ENCODE results near the gene MLH1. TPM values are rescaled to one million over a fixed set of nuclear protein-coding genes. Genes with fewer than 3 reads are reported as not detected.
A peak's percentile ranks its signal among the peaks of the same experiment; 100 is the strongest.
"Not testable (repeated sequence)": the region's sequence is repeated elsewhere in the genome, so short reads cannot be mapped to it uniquely, and the experiment has no call there.

The MLH1 gene
- total and polyA plus RNA-seq, 5 donors from 2014 or later, result 18.8 to 34.5 (median 22.3) TPM

DNA sequence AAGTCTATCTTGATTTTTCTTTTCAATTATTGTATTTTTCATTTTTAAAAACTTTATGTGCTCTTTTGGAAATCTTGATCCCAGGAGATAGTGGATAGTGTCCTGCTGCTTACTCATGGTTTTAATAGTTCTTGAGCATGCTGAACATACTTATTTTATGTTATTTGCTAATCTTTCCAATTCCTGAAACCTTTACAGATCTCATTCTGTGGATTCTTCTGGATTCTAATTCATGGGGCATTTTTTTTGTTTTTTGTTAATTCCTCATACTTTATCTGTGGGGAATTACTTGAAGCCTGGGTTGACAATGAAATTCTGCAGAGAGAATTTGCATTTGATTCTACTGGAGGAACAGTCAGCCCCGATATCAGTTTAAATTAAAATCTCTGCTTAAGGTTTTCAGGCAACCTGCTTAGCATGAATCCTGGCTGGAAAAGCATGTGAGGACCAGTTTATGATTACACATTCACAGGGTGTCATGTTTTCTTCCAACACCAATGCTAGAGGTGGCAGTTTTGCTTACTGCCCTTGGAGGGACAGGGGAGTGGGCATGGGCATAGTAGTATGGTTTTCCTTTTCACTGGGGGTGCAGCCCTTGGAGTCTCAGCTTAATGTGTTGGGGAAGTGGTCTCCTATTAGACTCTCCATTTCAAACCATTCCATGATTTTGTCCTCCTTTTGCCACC lies 46.0 kb downstream of the MLH1 start:
- H3K27me3 Mint-ChIP-seq, result no peaks in the 10 kb centered on the region
- Histone ChIP-seq H3K9me3 (ENCODE audit: control insufficient read depth in 2 of 2, low read length in 2 of 2) (peaks cover 0 to 5% of the 10 kb centered on the region in 2 experiments), H3K4me1 (ENCODE audit: control insufficient read depth, insufficient read depth, low read length, poor library complexity, severe bottlenecking) (no peaks in the 10 kb centered on the region), H3K27me3 (ENCODE audit: control insufficient read depth, insufficient read depth, low read length) (no peaks in the 10 kb centered on the region), H3K36me3 (ENCODE audit: control insufficient read depth, insufficient read depth, low read length) (peaks cover 61% of the 10 kb centered on the region), H3K4me3 (ENCODE audit: low read depth, low read length) (no peak overlapping the region), H3K27ac (ENCODE audit: insufficient read depth, low read length, poor library complexity, severe bottlenecking) (no peak overlapping the region)
- DNase-seq, result no peak
- no peak overlapping the region for H3K4me3 Mint-ChIP-seq
- no peak for ATAC-seq (ENCODE audit: low read depth in 2 of 2)
- H3K4me1 Mint-ChIP-seq, result peaks cover 0 to 15% (median 2%) of the 10 kb centered on the region in 4 donors
- peaks cover 0 to 7% (median 2%) of the 10 kb centered on the region in 7 donors for H3K9me3 Mint-ChIP-seq
- H3K36me3 Mint-ChIP-seq, result peaks cover 67% of the 10 kb centered on the region
- peak overlapping the region in 2 of 3 donors; percentile 17 to 83 for H3K27ac Mint-ChIP-seq

DNA sequence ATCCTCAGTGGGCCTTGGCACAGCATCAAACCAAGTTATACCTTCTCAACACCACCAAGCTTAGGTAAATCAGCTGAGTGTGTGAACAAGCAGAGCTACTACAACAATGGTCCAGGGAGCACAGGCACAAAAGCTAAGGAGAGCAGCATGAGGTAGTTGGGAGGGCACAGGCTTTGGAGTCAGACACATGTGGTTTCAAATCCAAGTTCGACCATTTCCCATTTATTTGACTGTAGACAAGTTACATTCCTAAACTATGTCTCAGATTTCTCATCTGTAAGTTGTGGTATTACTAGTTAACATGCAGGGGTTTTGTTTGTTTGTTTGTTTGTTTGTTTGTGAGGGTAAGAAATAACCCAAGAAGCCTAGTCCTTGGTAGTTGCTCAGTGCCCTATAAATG lies 46.9 kb downstream of the MLH1 start:
- no peak overlapping the region for H3K27ac ChIP-seq (ENCODE audit: insufficient read depth, low read length, poor library complexity, severe bottlenecking)
- Mint-ChIP-seq H3K9me3 (peaks cover 0 to 7% (median 2%) of the 10 kb centered on the region in 7 donors), H3K4me3 (no peak overlapping the region), H3K27me3 (no peaks in the 10 kb centered on the region), H3K4me1 (peaks cover 0 to 11% (median 2%) of the 10 kb centered on the region in 4 donors), H3K36me3 (peaks cover 65% of the 10 kb centered on the region), H3K27ac (peak overlapping the region in 2 of 3 donors; percentile 16 to 17)
- no peak for DNase-seq
- no peak overlapping the region for H3K4me3 ChIP-seq (ENCODE audit: low read depth, low read length)
- peaks cover 0 to 5% of the 10 kb centered on the region in 2 experiments for H3K9me3 ChIP-seq (ENCODE audit: control insufficient read depth in 2 of 2, low read length in 2 of 2)
- peaks cover 58% of the 10 kb centered on the region for H3K36me3 ChIP-seq (ENCODE audit: control insufficient read depth, insufficient read depth, low read length)
- H3K27me3 ChIP-seq (ENCODE audit: control insufficient read depth, insufficient read depth, low read length), result no peaks in the 10 kb centered on the region
- ATAC-seq (ENCODE audit: low read depth in 2 of 2), result no peak
- no peaks in the 10 kb centered on the region for H3K4me1 ChIP-seq (ENCODE audit: control insufficient read depth, insufficient read depth, low read length, poor library complexity, severe bottlenecking)

DNA sequence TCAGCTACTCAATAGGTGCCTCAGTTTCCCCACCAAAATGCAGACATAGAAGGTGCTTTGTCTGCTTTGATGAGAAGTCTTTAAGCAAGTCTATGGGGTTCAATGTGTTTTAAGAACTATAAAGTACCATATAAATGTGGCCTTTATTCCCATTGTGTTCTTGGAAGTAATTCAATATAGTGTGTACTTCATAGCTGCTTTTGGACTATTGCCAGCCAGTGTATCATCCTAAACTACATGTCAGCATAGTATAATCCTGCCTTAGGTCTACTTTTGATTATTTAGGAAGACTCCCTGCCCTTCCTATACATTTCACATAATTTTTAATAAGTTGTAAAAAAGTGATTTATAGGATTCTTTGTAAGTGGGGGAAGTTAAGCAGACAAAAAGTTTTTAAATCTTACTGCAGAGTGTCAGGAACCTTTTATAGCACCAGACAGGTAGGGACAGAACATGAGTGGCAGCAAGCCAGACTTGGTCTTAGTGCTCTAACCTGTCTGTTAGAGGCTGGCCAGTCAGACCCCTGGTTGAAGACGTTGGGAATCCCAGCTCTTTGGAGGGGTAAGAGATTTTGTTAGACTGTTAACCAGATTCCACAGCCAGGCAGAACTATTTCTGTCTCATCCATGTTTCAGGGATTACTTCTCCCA lies 48.4 kb downstream of the MLH1 start:
- peaks cover 0 to 3% (median 0%) of the 10 kb centered on the region in 7 donors for H3K9me3 Mint-ChIP-seq
- no peak overlapping the region for H3K4me3 Mint-ChIP-seq
- H3K27ac Mint-ChIP-seq, result no peak overlapping the region
- no peak overlapping the region for H3K27ac ChIP-seq (ENCODE audit: insufficient read depth, low read length, poor library complexity, severe bottlenecking)
- peaks cover 0 to 11% (median 4%) of the 10 kb centered on the region in 4 donors for H3K4me1 Mint-ChIP-seq
- no peaks in the 10 kb centered on the region for H3K4me1 ChIP-seq (ENCODE audit: control insufficient read depth, insufficient read depth, low read length, poor library complexity, severe bottlenecking)
- H3K27me3 ChIP-seq (ENCODE audit: control insufficient read depth, insufficient read depth, low read length), result no peaks in the 10 kb centered on the region
- DNase-seq (no peak), ATAC-seq (ENCODE audit: low read depth in 2 of 2) (no peak)
- H3K4me3 ChIP-seq (ENCODE audit: low read depth, low read length), result no peak overlapping the region
- H3K36me3 Mint-ChIP-seq, result peaks cover 55% of the 10 kb centered on the region
- H3K36me3 ChIP-seq (ENCODE audit: control insufficient read depth, insufficient read depth, low read length), result peaks cover 49% of the 10 kb centered on the region
- H3K9me3 ChIP-seq (ENCODE audit: control insufficient read depth in 2 of 2, low read length in 2 of 2), result no peaks in the 10 kb centered on the region
- H3K27me3 Mint-ChIP-seq, result no peaks in the 10 kb centered on the region

DNA sequence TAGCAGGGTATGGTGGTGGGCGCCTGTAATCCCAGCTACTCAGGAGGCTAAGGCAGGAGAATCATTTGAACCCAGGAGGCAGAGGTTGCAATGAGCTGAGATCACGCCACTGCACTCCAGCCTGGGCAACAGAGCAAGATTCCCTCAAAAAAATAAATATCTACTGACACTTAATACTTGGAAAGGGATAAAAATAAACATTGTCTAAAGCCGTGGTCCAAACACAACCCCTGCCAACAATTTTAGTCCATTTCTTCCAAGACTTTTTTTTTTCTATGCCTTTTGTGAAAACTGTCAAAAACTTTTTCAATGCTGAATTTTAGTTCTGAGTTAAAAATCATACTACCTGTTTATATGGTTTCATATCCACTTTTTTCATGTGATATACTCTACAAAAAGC lies 49.4 kb downstream of the MLH1 start:
- ATAC-seq (ENCODE audit: low read depth in 2 of 2); H3K27me3 ChIP-seq (ENCODE audit: control insufficient read depth, insufficient read depth, low read length); H3K27ac Mint-ChIP-seq; H3K9me3 Mint-ChIP-seq; H3K4me3 Mint-ChIP-seq; H3K4me3 ChIP-seq (ENCODE audit: low read depth, low read length); H3K27me3 Mint-ChIP-seq; H3K9me3 ChIP-seq (ENCODE audit: control insufficient read depth in 2 of 2, low read length in 2 of 2); H3K4me1 ChIP-seq (ENCODE audit: control insufficient read depth, insufficient read depth, low read length, poor library complexity, severe bottlenecking); H3K27ac ChIP-seq (ENCODE audit: insufficient read depth, low read length, poor library complexity, severe bottlenecking); DNase-seq: not testable (repeated sequence)
- H3K36me3 ChIP-seq (ENCODE audit: control insufficient read depth, insufficient read depth, low read length), result peaks cover 57% of the 10 kb centered on the region
- Mint-ChIP-seq H3K36me3 (peaks cover 57% of the 10 kb centered on the region), H3K4me1 (peaks cover 0 to 11% (median 4%) of the 10 kb centered on the region in 4 donors)

DNA sequence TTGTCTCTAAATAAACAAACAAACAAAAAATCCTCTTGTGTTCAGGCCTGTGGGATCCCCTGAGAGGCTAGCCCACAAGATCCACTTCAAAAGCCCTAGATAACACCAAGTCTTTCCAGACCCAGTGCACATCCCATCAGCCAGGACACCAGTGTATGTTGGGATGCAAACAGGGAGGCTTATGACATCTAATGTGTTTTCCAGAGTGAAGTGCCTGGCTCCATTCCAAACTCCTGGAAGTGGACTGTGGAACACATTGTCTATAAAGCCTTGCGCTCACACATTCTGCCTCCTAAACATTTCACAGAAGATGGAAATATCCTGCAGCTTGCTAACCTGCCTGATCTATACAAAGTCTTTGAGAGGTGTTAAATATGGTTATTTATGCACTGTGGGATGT lies 57.0 kb downstream of the MLH1 start:
- H3K27me3 ChIP-seq (ENCODE audit: control insufficient read depth, insufficient read depth, low read length), result no peaks in the 10 kb centered on the region
- no peak overlapping the region for H3K27ac ChIP-seq (ENCODE audit: insufficient read depth, low read length, poor library complexity, severe bottlenecking)
- Mint-ChIP-seq H3K27ac (no peak overlapping the region), H3K4me1 (peaks cover 0 to 7% (median 4%) of the 10 kb centered on the region in 4 donors), H3K36me3 (peaks cover 48% of the 10 kb centered on the region), H3K4me3 (no peak overlapping the region), H3K9me3 (no peaks in the 10 kb centered on the region), H3K27me3 (no peaks in the 10 kb centered on the region)
- no peak for ATAC-seq (ENCODE audit: low read depth in 2 of 2)
- no peaks in the 10 kb centered on the region for H3K9me3 ChIP-seq (ENCODE audit: control insufficient read depth in 2 of 2, low read length in 2 of 2)
- peaks cover 84% of the 10 kb centered on the region for H3K36me3 ChIP-seq (ENCODE audit: control insufficient read depth, insufficient read depth, low read length)
- no peak for DNase-seq
- no peaks in the 10 kb centered on the region for H3K4me1 ChIP-seq (ENCODE audit: control insufficient read depth, insufficient read depth, low read length, poor library complexity, severe bottlenecking)
- no peak overlapping the region for H3K4me3 ChIP-seq (ENCODE audit: low read depth, low read length)

DNA sequence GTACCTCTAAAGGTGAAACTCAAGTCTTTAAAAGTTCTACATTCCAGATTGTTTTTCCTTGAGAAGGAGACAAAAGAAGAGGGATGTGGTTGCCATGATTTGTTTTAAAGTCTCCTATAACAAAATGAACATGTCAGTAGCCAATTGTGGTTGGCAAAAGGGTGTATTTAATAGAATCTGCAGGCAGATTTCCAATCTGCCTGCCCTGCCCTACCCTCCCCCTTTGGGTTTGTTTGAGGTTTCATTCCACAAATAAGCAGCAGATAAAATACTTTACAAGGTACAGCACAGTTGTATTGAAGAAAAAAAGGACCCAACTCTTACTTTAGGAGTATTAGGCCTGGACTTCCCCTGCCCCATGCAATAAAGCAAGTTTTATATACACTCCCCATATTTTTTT lies 59.5 kb downstream of the MLH1 start:
- H3K27ac ChIP-seq (ENCODE audit: insufficient read depth, low read length, poor library complexity, severe bottlenecking), result no peak overlapping the region
- no peaks in the 10 kb centered on the region for H3K27me3 ChIP-seq (ENCODE audit: control insufficient read depth, insufficient read depth, low read length)
- H3K36me3 Mint-ChIP-seq, result peaks cover 46% of the 10 kb centered on the region
- peaks cover 77% of the 10 kb centered on the region for H3K36me3 ChIP-seq (ENCODE audit: control insufficient read depth, insufficient read depth, low read length)
- no peaks in the 10 kb centered on the region for H3K27me3 Mint-ChIP-seq
- H3K27ac Mint-ChIP-seq, result peak overlapping the region; percentile 17 to 62 (median 60)
- H3K9me3 ChIP-seq (ENCODE audit: control insufficient read depth in 2 of 2, low read length in 2 of 2), result no peaks in the 10 kb centered on the region
- no peaks in the 10 kb centered on the region for H3K4me1 ChIP-seq (ENCODE audit: control insufficient read depth, insufficient read depth, low read length, poor library complexity, severe bottlenecking)
- no peaks in the 10 kb centered on the region for H3K9me3 Mint-ChIP-seq
- DNase-seq (no peak), ATAC-seq (ENCODE audit: low read depth in 2 of 2) (no peak)
- H3K4me1 Mint-ChIP-seq, result peaks cover 0 to 16% (median 5%) of the 10 kb centered on the region in 4 donors
- H3K4me3 ChIP-seq (ENCODE audit: low read depth, low read length), result no peak overlapping the region
- H3K4me3 Mint-ChIP-seq, result no peak overlapping the region

DNA sequence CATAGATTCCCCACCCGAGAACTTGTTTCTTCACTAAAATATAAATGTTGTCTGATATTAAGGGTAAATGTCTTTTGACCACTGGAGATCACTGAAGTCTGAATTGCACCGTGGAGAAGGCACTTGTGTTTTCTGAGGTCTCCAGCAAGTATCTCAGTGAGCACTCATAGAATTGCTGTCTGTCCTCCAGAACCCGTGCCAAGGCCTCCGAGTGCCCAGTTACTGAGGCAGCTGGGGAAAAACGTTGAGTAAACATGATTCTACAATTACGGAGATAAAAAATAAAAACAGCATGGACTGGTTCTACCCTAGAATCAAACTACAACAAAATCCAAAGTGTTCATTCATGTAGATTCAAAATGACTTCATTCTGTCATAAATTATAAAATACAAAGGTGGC lies 60.0 kb downstream of the MLH1 start:
- no peak overlapping the region for H3K4me3 ChIP-seq (ENCODE audit: low read depth, low read length)
- no peaks in the 10 kb centered on the region for H3K27me3 Mint-ChIP-seq
- no peak overlapping the region for H3K4me3 Mint-ChIP-seq
- DNase-seq (no peak), ATAC-seq (ENCODE audit: low read depth in 2 of 2) (no peak)
- peaks cover 41% of the 10 kb centered on the region for H3K36me3 Mint-ChIP-seq
- no peaks in the 10 kb centered on the region for H3K9me3 Mint-ChIP-seq
- H3K4me1 ChIP-seq (ENCODE audit: control insufficient read depth, insufficient read depth, low read length, poor library complexity, severe bottlenecking), result no peaks in the 10 kb centered on the region
- H3K27me3 ChIP-seq (ENCODE audit: control insufficient read depth, insufficient read depth, low read length), result no peaks in the 10 kb centered on the region
- H3K27ac ChIP-seq (ENCODE audit: insufficient read depth, low read length, poor library complexity, severe bottlenecking), result no peak overlapping the region
- peaks cover 0 to 16% (median 5%) of the 10 kb centered on the region in 4 donors for H3K4me1 Mint-ChIP-seq
- peak overlapping the region in 1 of 3 donors; percentile 82 for H3K27ac Mint-ChIP-seq
- H3K36me3 ChIP-seq (ENCODE audit: control insufficient read depth, insufficient read depth, low read length), result peaks cover 77% of the 10 kb centered on the region
- no peaks in the 10 kb centered on the region for H3K9me3 ChIP-seq (ENCODE audit: control insufficient read depth in 2 of 2, low read length in 2 of 2)
